IMR-90 (cell line): ENCODE measurements around the gene ZNF341.

Experiments
- BHLHE40 ChIP-seq: fragments of 150-350 bp; IDR thresholded peaks from 2 replicates; pipeline ENCODE4 v1.6.1; 2016; ENCODE audit warnings: mild to moderate bottlenecking, low read depth, low read length
- CTCF ChIP-seq: conservative IDR thresholded peaks from 2 replicates; pipeline ENCODE4 v1.5.1; 2012; ENCODE audit warnings: mild to moderate bottlenecking, low read depth, low read length, improper control_type of control experiment
- ELK1 ChIP-seq: fragments of 150-350 bp; IDR thresholded peaks from 2 replicates; pipeline ENCODE4 v1.6.1; 2016; ENCODE audit warnings: low read depth, mild to moderate bottlenecking, low read length, moderate library complexity, borderline replicate concordance
- FOS ChIP-seq: fragments of 150-350 bp; IDR thresholded peaks from 2 replicates; pipeline ENCODE4 v1.6.1; 2016; ENCODE audit warnings: low read depth, low read length
- MAZ ChIP-seq: IDR thresholded peaks from 2 replicates; pipeline ENCODE4 v1.6.1; 2012; ENCODE audit warnings: low read depth, mild to moderate bottlenecking, low read length, improper control_type of control experiment, moderate library complexity, borderline replicate concordance
- MXI1 ChIP-seq: IDR thresholded peaks from 2 replicates; pipeline ENCODE4 v1.6.1; 2012; ENCODE audit warnings: low read depth, mild to moderate bottlenecking, low read length, moderate library complexity, borderline replicate concordance
- POLR2A ChIP-seq: IDR thresholded peaks from 2 replicates; pipeline ENCODE4 v1.6.1; 2012; ENCODE audit warnings: mild to moderate bottlenecking, low read depth, low read length
- RFX5 ChIP-seq: IDR thresholded peaks from 2 replicates; pipeline ENCODE4 v1.8.0; 2012; ENCODE audit warnings: low read depth, mild to moderate bottlenecking, low read length, moderate library complexity
- SMC3 ChIP-seq: fragments of 150-350 bp; IDR thresholded peaks from 2 replicates; pipeline ENCODE4 v1.6.1; 2016; ENCODE audit warnings: low read depth, mild to moderate bottlenecking, antibody characterized with exemption, low read length, moderate library complexity

DNA sequence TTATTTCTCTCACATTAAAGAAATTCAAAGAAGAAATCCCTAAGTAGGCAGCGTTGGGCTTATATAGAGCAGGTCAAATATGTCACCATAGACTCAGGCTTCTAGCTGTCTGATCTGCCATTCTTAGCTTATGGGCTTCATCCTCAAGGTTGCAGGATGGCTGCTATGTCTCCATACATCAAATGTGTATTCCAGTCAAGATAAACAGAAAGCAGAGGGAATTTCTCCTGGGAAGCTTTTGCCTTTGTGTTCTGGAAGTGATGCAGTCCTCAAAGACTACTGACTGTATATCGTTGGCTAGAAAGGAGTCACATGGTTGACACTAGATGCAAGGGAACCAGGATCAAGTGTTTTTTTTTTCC, 36.0 kb downstream of the ZNF341 start:
- no peak for TF ChIP-seq POLR2A
- TF ChIP-seq CTCF = no peak
- TF ChIP-seq ELK1 = no peak
- TF ChIP-seq SMC3 = no peak
- TF ChIP-seq FOS = no peak
- no peak for TF ChIP-seq MXI1
- TF ChIP-seq MAZ = no peak
- TF ChIP-seq RFX5 = no peak
- TF ChIP-seq BHLHE40 = no peak
